Uterus (tissue), 2 donors: ENCODE measurements around the gene TSPAN9.

Source experiments
- CTCF ChIP-seq, 4 experiments: fragments of 200-600 bp in 2 of 4; fragments of 450-650 bp in 2 of 4; sonication (generic) in 2 of 4; IDR thresholded peaks; one replicate each; pipeline ENCODE4 v1.5.1; 2016 to 2019; ENCODE audit warnings: antibody characterized with exemption in 4 of 4, mild to moderate bottlenecking in 2 of 4, moderate library complexity in 1 of 4
- POLR2A ChIP-seq, 2 donors: fragments of 450-650 bp; IDR thresholded peaks; one replicate each; pipeline ENCODE4 v1.6.1; 2016; ENCODE audit warnings: antibody characterized with exemption in 2 of 2, mild to moderate bottlenecking in 1 of 2, moderate library complexity in 1 of 2

DNA sequence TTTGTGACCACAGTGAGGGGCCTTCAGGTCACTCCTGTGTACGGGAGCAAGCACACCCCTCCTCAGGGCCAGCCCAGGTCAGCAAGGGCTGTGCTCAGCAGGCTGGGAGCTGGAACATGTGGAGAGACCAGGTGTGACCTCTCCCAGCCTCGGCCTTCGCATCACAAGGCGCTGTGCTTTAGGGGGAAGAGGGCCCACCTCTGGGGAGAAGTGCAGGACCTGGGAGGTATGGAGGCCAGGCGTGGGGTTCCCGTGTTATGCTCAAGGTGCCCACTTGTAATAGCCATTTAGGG lies 219.2 kb downstream of the TSPAN9 start:
- TF ChIP-seq CTCF (IDR thresholded peaks at IDR 0.05) (no peak), POLR2A (IDR thresholded peaks at IDR 0.05) (no peak)
